Fibroblast of the aortic adventitia (primary cell): ENCODE measurements around the gene NLRP10. TPM values are rescaled to one million over a fixed set of nuclear protein-coding genes. Genes with fewer than 3 reads are reported as not detected.

Experiments used
- DNase-seq: peaks from one replicate; pipeline ENCODE4 v3.0.0-alpha.2; 2010; ENCODE audit warnings: low read depth
- H3K4me3 ChIP-seq: 2 replicates; pipeline ENCODE4 v1.5.1; 2011; ENCODE audit warnings: low read depth, mild to moderate bottlenecking, control low read depth, low read length, moderate library complexity
- CTCF ChIP-seq: IDR thresholded peaks from 2 replicates; pipeline ENCODE4 v1.5.1; 2011; ENCODE audit warnings: mild to moderate bottlenecking, low read length, control low read depth, inconsistent platforms; ENCODE audit not compliant: insufficient read depth
- total RNA-seq: library from RNA; depleted of rRNA; stranded (reverse); fragments of >200 nt; gene quantifications from 2 replicates; pipeline ENCODE4 v1.2.3, GENCODE V29; 2012; ENCODE audit warnings: low replicate concordance

NLRP10 gene, protein sequence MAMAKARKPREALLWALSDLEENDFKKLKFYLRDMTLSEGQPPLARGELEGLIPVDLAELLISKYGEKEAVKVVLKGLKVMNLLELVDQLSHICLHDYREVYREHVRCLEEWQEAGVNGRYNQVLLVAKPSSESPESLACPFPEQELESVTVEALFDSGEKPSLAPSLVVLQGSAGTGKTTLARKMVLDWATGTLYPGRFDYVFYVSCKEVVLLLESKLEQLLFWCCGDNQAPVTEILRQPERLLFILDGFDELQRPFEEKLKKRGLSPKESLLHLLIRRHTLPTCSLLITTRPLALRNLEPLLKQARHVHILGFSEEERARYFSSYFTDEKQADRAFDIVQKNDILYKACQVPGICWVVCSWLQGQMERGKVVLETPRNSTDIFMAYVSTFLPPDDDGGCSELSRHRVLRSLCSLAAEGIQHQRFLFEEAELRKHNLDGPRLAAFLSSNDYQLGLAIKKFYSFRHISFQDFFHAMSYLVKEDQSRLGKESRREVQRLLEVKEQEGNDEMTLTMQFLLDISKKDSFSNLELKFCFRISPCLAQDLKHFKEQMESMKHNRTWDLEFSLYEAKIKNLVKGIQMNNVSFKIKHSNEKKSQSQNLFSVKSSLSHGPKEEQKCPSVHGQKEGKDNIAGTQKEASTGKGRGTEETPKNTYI
- total RNA-seq, result 1.7 and 6.8 TPM in 2 replicates

DNA sequence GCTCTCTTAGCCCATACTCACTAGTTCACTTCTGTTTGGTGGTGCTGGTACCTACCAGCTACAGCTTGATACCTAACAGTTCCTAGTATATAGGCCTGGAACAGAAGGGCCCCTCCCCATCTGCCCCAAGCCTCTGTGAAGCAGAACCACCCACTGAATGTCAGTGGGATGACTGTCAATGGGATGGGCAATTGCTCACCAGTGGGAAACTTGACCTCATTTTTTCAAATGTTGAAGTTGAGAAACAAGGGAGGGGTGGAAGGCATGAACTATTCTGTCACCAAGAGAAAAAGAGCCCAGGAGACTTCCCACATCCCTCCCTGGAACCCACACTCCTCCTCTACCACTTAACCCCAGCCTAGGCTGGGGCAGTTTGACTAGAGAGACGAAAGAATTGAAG is at the start of gene NLRP10:
NLRP10 (minus strand) TSS at position 62 of the 400 bp plus-strand sequence. CDS start 1,952 bp downstream, outside the sequence.
- peak; percentile 57 for DNase-seq

DNA sequence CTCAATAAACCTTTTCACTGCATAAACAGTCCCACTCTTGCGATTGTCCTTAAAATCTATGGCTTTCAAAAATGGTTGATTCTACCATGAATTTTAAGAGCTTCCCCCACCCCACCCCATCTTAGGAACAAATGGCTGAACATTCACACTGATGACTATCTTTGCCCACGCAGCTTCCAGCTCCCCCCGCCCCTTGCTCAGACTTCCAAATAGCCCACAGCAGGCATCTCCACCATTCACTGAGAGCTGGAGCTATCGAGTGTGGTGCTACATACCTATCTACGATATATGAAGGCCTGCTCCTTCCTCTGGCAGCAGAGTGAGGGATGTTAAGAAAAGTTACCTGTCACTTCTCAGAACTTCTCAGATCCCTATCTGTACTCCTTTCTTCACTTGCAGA is 48.6 kb upstream of the NLRP10 start:
- no peak for TF ChIP-seq CTCF
- no peak for DNase-seq
- no peak overlapping the region for H3K4me3 ChIP-seq

More for the DNA sequence above, at the start of gene NLRP10:
- TF ChIP-seq CTCF, result no peak
- H3K4me3 ChIP-seq, result no peak within 1 kb of the TSS

GRCh38 chr11:8011981-8012444 is 46.8 kb upstream of the NLRP10 start:
- H3K4me3 ChIP-seq, result no peak overlapping the region
- no peak for TF ChIP-seq CTCF
- DNase-seq, result peak; percentile 97

GRCh38 chr11:8011371-8011770 is 46.1 kb upstream of the NLRP10 start:
- no peak overlapping the region for H3K4me3 ChIP-seq
- no peak for TF ChIP-seq CTCF
- no peak for DNase-seq

DNA sequence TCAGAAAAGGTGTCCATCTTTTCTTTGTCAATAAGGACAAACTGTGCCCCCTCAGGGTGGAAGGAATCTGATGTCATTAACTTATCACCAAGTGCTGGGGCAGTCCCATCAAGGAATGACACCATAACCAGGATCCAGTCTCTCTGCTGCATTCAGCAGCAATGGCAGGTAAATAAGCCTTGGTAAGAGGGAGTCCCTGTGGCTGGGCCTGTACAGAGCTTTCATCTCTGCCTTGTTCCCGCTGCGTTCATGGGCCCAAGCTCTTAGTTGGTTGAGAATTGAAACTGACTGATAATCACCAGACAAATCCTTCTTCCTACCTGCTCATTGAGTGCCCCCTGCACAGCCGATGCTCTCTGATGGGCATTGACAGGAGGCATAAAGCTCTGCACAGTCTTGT is 44.6 kb upstream of the NLRP10 start:
- no peak overlapping the region for H3K4me3 ChIP-seq
- no peak for DNase-seq
- no peak for TF ChIP-seq CTCF

- TF ChIP-seq CTCF, result no peak
- no peak for DNase-seq
- no peak overlapping the region for H3K4me3 ChIP-seq
These were observed 43.0 kb upstream of the NLRP10 start for GRCh38 chr11:8008212-8008611.
